ENCODE measurements around the gene PLLP.

PLLP gene

DNA sequence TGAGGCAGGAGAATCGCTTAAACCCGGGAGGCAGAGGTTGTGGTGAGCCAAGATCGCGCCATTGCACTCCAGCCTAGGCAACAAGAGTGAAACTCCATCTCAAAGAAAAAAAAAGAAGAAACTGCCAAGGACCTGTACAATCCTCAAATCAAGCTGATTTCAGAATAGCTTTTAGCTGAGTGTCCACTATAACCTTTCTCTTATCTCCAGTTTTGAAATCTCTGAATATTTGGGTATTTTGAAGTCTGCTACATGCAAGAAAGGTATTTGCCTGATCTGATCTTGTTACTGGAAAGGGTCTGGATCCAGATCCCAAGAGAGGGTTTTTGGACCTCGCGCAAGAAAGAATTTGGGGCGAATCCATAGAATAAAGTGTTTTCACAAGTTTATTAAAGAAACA, 58.5 kb downstream of the PLLP start:
- no peak for DNase-seq (ENCODE audit: low spot score)

- no peak for DNase-seq (ENCODE audit: low spot score)
These were observed 59.7 kb downstream of the PLLP start for GRCh38 chr16:57224651-57225335.

DNA sequence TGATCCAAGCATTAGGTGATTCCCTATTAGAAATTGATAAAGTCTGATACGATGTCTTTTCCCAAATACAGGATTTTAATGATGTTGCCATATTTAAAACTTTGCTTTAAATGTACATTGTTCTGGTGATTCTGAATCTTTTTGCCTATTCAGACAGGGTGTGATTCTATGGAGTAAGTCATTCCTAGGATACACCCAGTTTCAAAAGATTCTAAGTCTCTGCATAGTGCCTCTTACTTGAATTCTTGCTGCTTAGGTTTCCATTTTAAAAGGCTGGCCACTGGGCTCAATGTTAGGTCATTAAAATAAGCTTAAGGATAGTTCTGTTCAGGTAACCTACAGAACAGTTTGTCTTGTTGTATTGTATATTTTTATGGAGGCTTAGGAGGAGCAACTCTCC, 61.4 kb downstream of the PLLP start:
- DNase-seq (ENCODE audit: low spot score) = no peak

DNA sequence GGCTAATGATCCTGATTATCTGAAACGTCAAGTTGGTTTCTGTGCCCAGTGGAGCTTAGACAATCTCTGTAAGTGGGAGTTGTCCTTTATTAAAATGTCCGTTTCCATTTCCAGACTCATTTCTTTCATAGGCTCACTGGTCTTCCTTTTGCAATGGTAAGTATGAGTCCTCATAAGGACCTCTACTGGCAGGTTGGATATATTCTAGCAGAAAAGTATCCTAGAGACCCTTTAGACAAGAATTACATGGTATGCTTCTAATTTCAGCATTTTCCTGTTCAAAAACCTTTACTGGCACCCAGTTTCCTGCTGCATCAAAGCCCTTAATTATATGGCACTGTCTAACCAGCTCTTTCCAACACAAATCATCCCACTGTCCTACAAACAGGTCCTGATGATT, 67.5 kb downstream of the PLLP start:
- DNase-seq (ENCODE audit: low spot score) = no peak

- no peak for DNase-seq (ENCODE audit: low spot score)
These were observed 71.0 kb downstream of the PLLP start for GRCh38 chr16:57213462-57213861.

- DNase-seq (ENCODE audit: low spot score) = no peak
These were observed 74.7 kb downstream of the PLLP start for GRCh38 chr16:57209780-57210179.

- DNase-seq (ENCODE audit: low spot score) = no peak
These were observed 75.5 kb downstream of the PLLP start for GRCh38 chr16:57208926-57209325.

Measured in hepatic stellate cell (primary cell).